HL-60/S4 treated with retinoic acid at 250 ng/mL for 4 days and 3 days (cell line): Measurements from ENCODE around the gene MOBP.
"Not testable (repeated sequence)": the region's sequence is repeated elsewhere in the genome, so short reads cannot be mapped to it uniquely, and the experiment has no call there.

Experiments
- in situ Hi-C: fragments of 300-500 bp; cut with MboI; formaldehyde crosslinking; loops from 2 replicates; pipeline ENCODE4 v1.7.0; 2022; ENCODE audit warnings: low sequenced_read_pairs

The MOBP gene

GRCh38 chr3:39448506-39449233 is 18.8 kb upstream of the MOBP start:
- in situ Hi-C loops: no loop called here

GRCh38 chr3:39449796-39450195 is 17.7 kb upstream of the MOBP start:
- in situ Hi-C loops: no loop called here

GRCh38 chr3:39453134-39453533 is 14.3 kb upstream of the MOBP start:
- in situ Hi-C loops: no loop called here

- in situ Hi-C loops: not testable (repeated sequence)
Observed at GRCh38 chr3:39453872-39454271, 13.6 kb upstream of the MOBP start.

- in situ Hi-C loops: no loop called here
Observed at GRCh38 chr3:39454591-39455217, 12.8 kb upstream of the MOBP start.

- in situ Hi-C loops: no loop called here
Observed at GRCh38 chr3:39456159-39456558, 11.3 kb upstream of the MOBP start.

GRCh38 chr3:39457361-39457760 is 10.1 kb upstream of the MOBP start:
- in situ Hi-C loops: no loop called here

- in situ Hi-C loops: not testable (repeated sequence)
Observed at GRCh38 chr3:39458579-39458978, 8.9 kb upstream of the MOBP start.

GRCh38 chr3:39460677-39461076 is 6.8 kb upstream of the MOBP start:
- in situ Hi-C loops: no loop called here

- in situ Hi-C loops: no loop called here
Observed at GRCh38 chr3:39463269-39463668, 4.2 kb upstream of the MOBP start.

- in situ Hi-C loops: no loop called here
Observed at GRCh38 chr3:39466988-39467387, 492 bp upstream of the MOBP start.

- in situ Hi-C loops: no loop called here
Observed at GRCh38 chr3:39468108-39468436, 592 bp downstream of the MOBP start.

GRCh38 chr3:39469258-39469657 is 1.8 kb downstream of the MOBP start:
- in situ Hi-C loops: no loop called here

- in situ Hi-C loops: no loop called here
Observed at GRCh38 chr3:39469945-39470344, 2.5 kb downstream of the MOBP start.

GRCh38 chr3:39471652-39472051 is 4.2 kb downstream of the MOBP start:
- in situ Hi-C loops: no loop called here

GRCh38 chr3:39473452-39474125 is 6.1 kb downstream of the MOBP start:
- in situ Hi-C loops: no loop called here

GRCh38 chr3:39474126-39474515 is 6.6 kb downstream of the MOBP start:
- in situ Hi-C loops: no loop called here

- in situ Hi-C loops: no loop called here
Observed at GRCh38 chr3:39476783-39477182, 9.3 kb downstream of the MOBP start.

GRCh38 chr3:39478226-39478625 is 10.7 kb downstream of the MOBP start:
- in situ Hi-C loops: no loop called here

- in situ Hi-C loops: no loop called here
Observed at GRCh38 chr3:39479701-39480414, 12.4 kb downstream of the MOBP start.

- in situ Hi-C loops: no loop called here
Observed at GRCh38 chr3:39485547-39485946, 18.1 kb downstream of the MOBP start.

- in situ Hi-C loops: no loop called here
Observed at GRCh38 chr3:39491014-39491413, 23.5 kb downstream of the MOBP start.
